HG02852 (cell line): ENCODE measurements around the gene EXD2.
A peak's percentile ranks its signal among the peaks of the same experiment; 100 is the strongest.
"Not testable (repeated sequence)": the region's sequence is repeated elsewhere in the genome, so short reads cannot be mapped to it uniquely, and the experiment has no call there.

Source experiments
- ATAC-seq: cut with Tn5 transposase; IDR thresholded peaks from one replicate; pipeline ENCODE4 v1.9.1; 2021; ENCODE audit warnings: mild to moderate bottlenecking, moderate library complexity; ENCODE audit not compliant: unreplicated experiment

EXD2 gene

GRCh38 chr14:69191340-69192111, at the start of gene EXD2:
Gene EXD2, plus strand, starts transcription at chr14:69191498. Its CDS starts 17,973 bp downstream, at chr14:69209471.
- peak; percentile 85 for ATAC-seq

GRCh38 chr14:69141550-69141949, 49.7 kb upstream of the EXD2 start:
- no peak for ATAC-seq

GRCh38 chr14:69142101-69142500, 49.2 kb upstream of the EXD2 start:
- no peak for ATAC-seq

GRCh38 chr14:69149461-69150244, 41.6 kb upstream of the EXD2 start:
- ATAC-seq = no peak

- peak; percentile 46 for ATAC-seq
Observed at GRCh38 chr14:69151458-69152180, 39.7 kb upstream of the EXD2 start.

- ATAC-seq = no peak
Observed at GRCh38 chr14:69152181-69152901, 39.0 kb upstream of the EXD2 start.

GRCh38 chr14:69152902-69153151, 38.5 kb upstream of the EXD2 start, which contains the start of gene DCAF5:
Gene DCAF5, minus strand, starts transcription at chr14:69153119. Its CDS starts 141 bp downstream, at chr14:69152978.
- no peak for ATAC-seq

GRCh38 chr14:69153152-69153872, 38.0 kb upstream of the EXD2 start:
- peak; percentile 86 for ATAC-seq

GRCh38 chr14:69153873-69154270, 37.4 kb upstream of the EXD2 start:
- no peak for ATAC-seq

- no peak for ATAC-seq
Observed at GRCh38 chr14:69154779-69155178, 36.5 kb upstream of the EXD2 start.

GRCh38 chr14:69156224-69156623, 35.1 kb upstream of the EXD2 start:
- ATAC-seq = no peak

GRCh38 chr14:69161590-69161989, 29.7 kb upstream of the EXD2 start:
- no peak for ATAC-seq

GRCh38 chr14:69165787-69166186, 25.5 kb upstream of the EXD2 start:
- ATAC-seq = not testable (repeated sequence)

GRCh38 chr14:69170839-69171238, 20.5 kb upstream of the EXD2 start:
- no peak for ATAC-seq

GRCh38 chr14:69171569-69171968, 19.7 kb upstream of the EXD2 start:
- ATAC-seq = no peak

- ATAC-seq = no peak
Observed at GRCh38 chr14:69175130-69175529, 16.2 kb upstream of the EXD2 start.

- ATAC-seq = no peak
Observed at GRCh38 chr14:69181491-69181890, 9.8 kb upstream of the EXD2 start.

- not testable (repeated sequence) for ATAC-seq
Observed at GRCh38 chr14:69182580-69182979, 8.7 kb upstream of the EXD2 start.

- no peak for ATAC-seq
Observed at GRCh38 chr14:69183735-69184134, 7.6 kb upstream of the EXD2 start.

GRCh38 chr14:69190191-69190590, 1.1 kb upstream of the EXD2 start:
- ATAC-seq = no peak
